ENCODE measurements around the gene OR2F2. TPM values are rescaled to one million over a fixed set of nuclear protein-coding genes. Genes with fewer than 3 reads are reported as not detected.

Gene OR2F2
- total RNA-seq, 3 donors from 2014 or later = not detected

- intact Hi-C loops (cut with DNase I, micrococcal nuclease) = no loop called here
- Histone ChIP-seq H3K4me1 (ENCODE audit: low read depth) (no peaks in the 10 kb centered on the region), H3K9me3 (no peaks in the 10 kb centered on the region), H3K36me3 (ENCODE audit: low read depth) (no peaks in the 10 kb centered on the region), H3K4me3 (no peak overlapping the region)
- ATAC-seq (no peak), DNase-seq (no peak)
- TF ChIP-seq CTCF (IDR thresholded peaks at IDR 0.05) = no peak
These were observed 45.0 kb downstream of the OR2F2 start for GRCh38 chr7:143979998-143980397.

DNA sequence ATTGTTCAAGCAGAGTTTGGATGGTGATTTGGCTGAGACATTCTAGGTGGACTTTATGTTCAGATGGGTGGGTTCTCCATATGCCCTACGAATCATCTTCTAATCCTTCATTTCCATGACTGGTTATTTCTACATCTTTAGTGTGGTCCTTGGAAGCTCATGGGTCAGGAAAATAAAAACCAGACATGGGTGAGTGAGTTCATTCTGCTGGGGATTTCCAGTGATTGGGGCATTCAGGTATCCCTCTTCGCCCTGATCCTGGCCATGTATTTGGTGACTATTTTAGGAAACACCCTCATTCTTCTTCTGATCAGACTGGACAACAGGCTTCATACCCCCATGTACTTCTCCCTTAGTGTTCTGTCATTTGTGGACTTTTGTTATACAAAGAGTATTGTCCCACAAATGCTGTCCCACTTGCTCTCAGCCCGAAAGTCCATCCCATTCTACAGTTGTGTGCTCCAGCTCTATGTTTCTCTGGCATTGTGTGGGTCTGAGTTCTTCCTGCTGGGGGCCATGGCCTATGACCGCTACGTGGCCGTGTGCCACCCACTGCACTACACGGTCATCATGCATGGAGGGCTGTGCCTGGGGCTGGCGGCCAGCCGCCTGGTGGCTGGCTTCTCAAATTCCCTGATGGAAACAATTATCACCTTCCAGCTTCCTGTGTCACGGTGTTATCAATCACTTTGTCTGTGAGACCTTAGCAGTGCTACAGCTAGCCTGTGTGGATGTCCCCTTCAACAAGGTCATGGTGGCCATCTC lies 45.9 kb downstream of the OR2F2 start:
- ATAC-seq (no peak), DNase-seq (no peak)
- Histone ChIP-seq H3K36me3 (ENCODE audit: low read depth) (no peaks in the 10 kb centered on the region), H3K4me1 (ENCODE audit: low read depth) (no peaks in the 10 kb centered on the region), H3K4me3 (no peak overlapping the region), H3K9me3 (no peaks in the 10 kb centered on the region)
- no peak for TF ChIP-seq CTCF (IDR thresholded peaks at IDR 0.05)
- intact Hi-C loops (cut with DNase I, micrococcal nuclease) = no loop called here

DNA sequence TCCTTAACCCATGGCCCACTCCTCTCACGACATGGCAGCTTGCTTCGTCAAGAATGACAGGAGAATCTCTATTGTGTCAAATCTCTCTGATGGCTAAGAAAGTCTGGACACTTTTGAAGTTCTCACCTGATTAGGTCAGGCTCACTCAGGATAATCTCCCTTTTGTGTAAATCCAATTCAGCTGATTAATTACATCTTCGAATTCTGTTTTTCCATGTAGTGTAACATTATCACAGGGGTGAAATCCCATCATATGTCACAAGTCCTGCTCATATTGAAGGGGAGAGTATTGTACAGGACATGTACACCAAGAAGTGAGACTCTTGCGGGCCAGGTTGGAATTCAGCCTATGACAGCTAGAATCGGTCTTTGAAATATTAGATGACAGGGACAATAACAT lies 48.9 kb downstream of the OR2F2 start:
- intact Hi-C loops (cut with DNase I, micrococcal nuclease) = no loop called here
- no peak for TF ChIP-seq CTCF (IDR thresholded peaks at IDR 0.05)
- no peaks in the 10 kb centered on the region for H3K9me3 ChIP-seq
- no peaks in the 10 kb centered on the region for H3K36me3 ChIP-seq (ENCODE audit: low read depth)
- no peak for ATAC-seq
- H3K4me3 ChIP-seq = no peak overlapping the region
- DNase-seq = no peak
- H3K4me1 ChIP-seq (ENCODE audit: low read depth) = no peaks in the 10 kb centered on the region

Other genes starting within 250 kb of the OR2F2 start
- gene CTAGE6, start 177.5 kb upstream of the OR2F2 start, total RNA-seq = under 1 TPM; 0.17 to 0.44 (median 0.29) TPM
- gene TCAF1, start 33.1 kb upstream of the OR2F2 start, total RNA-seq = 10 to 100 TPM; 36.2 to 56.0 (median 46.2) TPM
- gene OR2F1, start 19.6 kb downstream of the OR2F2 start, total RNA-seq = not detected
- gene OR6B1, start 65.1 kb downstream of the OR2F2 start, total RNA-seq = not detected
- not detected for gene OR2A5, start 113.7 kb downstream of the OR2F2 start, total RNA-seq
- gene OR2A25, start 134.6 kb downstream of the OR2F2 start, total RNA-seq = not detected
- not detected for gene OR2A12, start 151.0 kb downstream of the OR2F2 start, total RNA-seq
- gene OR2A2, start 174.3 kb downstream of the OR2F2 start, total RNA-seq = not detected
- not detected for gene OR2A14, start 187.9 kb downstream of the OR2F2 start, total RNA-seq
- gene CTAGE4, start 248.2 kb downstream of the OR2F2 start, total RNA-seq = 1 to 10 TPM; 7.3 to 9.5 (median 8.6) TPM

Data from mucosa of descending colon (tissue), 3 donors.